Measurements from ENCODE around the gene GDI2. TPM values are rescaled to one million over a fixed set of nuclear protein-coding genes. Genes with fewer than 3 reads are reported as not detected.
"Not testable (repeated sequence)": the region's sequence is repeated elsewhere in the genome, so short reads cannot be mapped to it uniquely, and the experiment has no call there.

The GDI2 gene
- total and polyA plus RNA-seq, 7 donors = 178 to 238 (median 203) TPM

- H3K9me3 ChIP-seq = no peaks in the 10 kb centered on the region
- DNase-seq = no peak
- H3K4me1 ChIP-seq = no peaks in the 10 kb centered on the region
- H3K27ac ChIP-seq = no peak overlapping the region
- intact Hi-C loops (cut with DNase I) = no loop called here
- no peak overlapping the region for H3K4me3 ChIP-seq
- 75 to 79% methylated on average over 7 of the region's 7 CpGs for WGBS, 2 donors
- no peaks in the 10 kb centered on the region for H3K36me3 ChIP-seq
- no peaks in the 10 kb centered on the region for H3K27me3 ChIP-seq
- TF ChIP-seq POLR2AphosphoS5 (IDR thresholded peaks at IDR 0.05) = no peak
- TF ChIP-seq EP300 (IDR thresholded peaks at IDR 0.05) = no peak
- TF ChIP-seq POLR2A (IDR thresholded peaks at IDR 0.05) = no peak
- no peak for TF ChIP-seq CTCF (IDR thresholded peaks at IDR 0.05)
Observed at GRCh38 chr10:5856701-5857004, 43.4 kb upstream of the GDI2 start.

GRCh38 chr10:5855979-5856700 lies 42.9 kb upstream of the GDI2 start:
- Histone ChIP-seq H3K9me3 (no peaks in the 10 kb centered on the region), H3K4me3 (no peak overlapping the region), H3K27me3 (no peaks in the 10 kb centered on the region), H3K36me3 (no peaks in the 10 kb centered on the region), H3K27ac (no peak overlapping the region), H3K4me1 (no peaks in the 10 kb centered on the region)
- intact Hi-C loops (cut with DNase I) = no loop called here
- no peak for DNase-seq
- TF ChIP-seq POLR2A (IDR thresholded peaks at IDR 0.05) (no peak), POLR2AphosphoS5 (IDR thresholded peaks at IDR 0.05) (no peak), CTCF (IDR thresholded peaks at IDR 0.05) (no peak)
- 91 to 93% methylated on average over 18 of the region's 18 CpGs for WGBS, 2 donors

- H3K9me3 ChIP-seq = no peaks in the 10 kb centered on the region
- H3K27me3 ChIP-seq = no peaks in the 10 kb centered on the region
- no peak overlapping the region for H3K27ac ChIP-seq
- WGBS, 2 donors = 77 to 89% methylated on average over 5 of the region's 5 CpGs
- TF ChIP-seq CTCF (IDR thresholded peaks at IDR 0.05) = no peak
- no peak for TF ChIP-seq EP300 (IDR thresholded peaks at IDR 0.05)
- no peak for TF ChIP-seq POLR2AphosphoS5 (IDR thresholded peaks at IDR 0.05)
- no peak for TF ChIP-seq POLR2A (IDR thresholded peaks at IDR 0.05)
- intact Hi-C loops (cut with DNase I) = no loop called here
- no peak overlapping the region for H3K4me3 ChIP-seq
- no peak for DNase-seq
- no peaks in the 10 kb centered on the region for H3K4me1 ChIP-seq
- H3K36me3 ChIP-seq = no peaks in the 10 kb centered on the region
Observed at GRCh38 chr10:5854131-5854475, 40.9 kb upstream of the GDI2 start.

- WGBS, 2 donors = 97 to 98% methylated on average over 4 of the region's 4 CpGs
- peak overlapping the region in 2 of 4 donors; percentile 11 to 28 for H3K27ac ChIP-seq
- not testable (repeated sequence) for H3K36me3 ChIP-seq
Observed at GRCh38 chr10:5846667-5847066, 33.4 kb upstream of the GDI2 start.

GRCh38 chr10:5844345-5845055 lies 31.3 kb upstream of the GDI2 start:
- H3K4me3 ChIP-seq = no peak overlapping the region
- H3K27ac ChIP-seq = no peak overlapping the region
- intact Hi-C loops (cut with DNase I) = no loop called here

More at GRCh38 chr10:5846667-5847066, 33.4 kb upstream of the GDI2 start:
- H3K4me3 ChIP-seq; H3K9me3 ChIP-seq; DNase-seq; H3K27me3 ChIP-seq; intact Hi-C loops (cut with DNase I); H3K4me1 ChIP-seq: not testable (repeated sequence)

More at GRCh38 chr10:5844345-5845055, 31.3 kb upstream of the GDI2 start:
- DNase-seq = no peak
- Histone ChIP-seq H3K4me1 (no peaks in the 10 kb centered on the region), H3K9me3 (no peaks in the 10 kb centered on the region), H3K27me3 (no peaks in the 10 kb centered on the region), H3K36me3 (no peaks in the 10 kb centered on the region)
- TF ChIP-seq CTCF (IDR thresholded peaks at IDR 0.05) = no peak
- no peak for TF ChIP-seq POLR2AphosphoS5 (IDR thresholded peaks at IDR 0.05)
- no peak for TF ChIP-seq EP300 (IDR thresholded peaks at IDR 0.05)
- WGBS, 2 donors = 59 to 67% methylated on average over 13 of the region's 13 CpGs
